Measurements from ENCODE around the gene ACTMAP.

The ACTMAP gene

GRCh38 chr19:40701758-40702157 is 48.5 kb downstream of the ACTMAP start:
- TF ChIP-seq CTCF (IDR thresholded peaks at IDR 0.05; ENCODE audit: borderline replicate concordance, insufficient read depth, low read depth, low read length) = no peak
- H3K4me3 ChIP-seq (ENCODE audit: low read depth, low read length) = no peak overlapping the region

- no peak overlapping the region for H3K4me3 ChIP-seq (ENCODE audit: low read depth, low read length)
- no peak for TF ChIP-seq CTCF (IDR thresholded peaks at IDR 0.05; ENCODE audit: borderline replicate concordance, insufficient read depth, low read depth, low read length)
These were observed 50.2 kb downstream of the ACTMAP start for GRCh38 chr19:40700083-40700482.

- no peak for TF ChIP-seq CTCF (IDR thresholded peaks at IDR 0.05; ENCODE audit: borderline replicate concordance, insufficient read depth, low read depth, low read length)
- H3K4me3 ChIP-seq (ENCODE audit: low read depth, low read length) = no peak overlapping the region
These were observed 53.3 kb downstream of the ACTMAP start for GRCh38 chr19:40697007-40697406.

- no peak overlapping the region for H3K4me3 ChIP-seq (ENCODE audit: low read depth, low read length)
- TF ChIP-seq CTCF (IDR thresholded peaks at IDR 0.05; ENCODE audit: borderline replicate concordance, insufficient read depth, low read depth, low read length) = no peak
These were observed 54.4 kb downstream of the ACTMAP start for GRCh38 chr19:40695881-40696280.

- no peak overlapping the region for H3K4me3 ChIP-seq (ENCODE audit: low read depth, low read length)
- TF ChIP-seq CTCF (IDR thresholded peaks at IDR 0.05; ENCODE audit: borderline replicate concordance, insufficient read depth, low read depth, low read length) = no peak
These were observed 56.4 kb downstream of the ACTMAP start for GRCh38 chr19:40693896-40694295.

GRCh38 chr19:40693150-40693788 is 57.0 kb downstream of the ACTMAP start:
- no peak for TF ChIP-seq CTCF (IDR thresholded peaks at IDR 0.05; ENCODE audit: borderline replicate concordance, insufficient read depth, low read depth, low read length)
- no peak overlapping the region for H3K4me3 ChIP-seq (ENCODE audit: low read depth, low read length)

- no peak for TF ChIP-seq CTCF (IDR thresholded peaks at IDR 0.05; ENCODE audit: borderline replicate concordance, insufficient read depth, low read depth, low read length)
- H3K4me3 ChIP-seq (ENCODE audit: low read depth, low read length) = no peak overlapping the region
These were observed 58.1 kb downstream of the ACTMAP start for GRCh38 chr19:40692212-40692551.
